ENCODE data around the gene PRR16.

GRCh38 chr5:120604884-120605283 lies 140.8 kb downstream of the PRR16 start:
- TF ChIP-seq ARNT (IDR thresholded peaks at IDR 0.05) (no peak), ELF4 (IDR thresholded peaks at IDR 0.05) (no peak), HDGF (IDR thresholded peaks at IDR 0.05; ENCODE audit: borderline replicate concordance) (no peak), SUZ12 (IDR thresholded peaks at IDR 0.05) (no peak), FOXM1 (IDR thresholded peaks at IDR 0.05; ENCODE audit: borderline replicate concordance) (no peak), FOXK2 (IDR thresholded peaks at IDR 0.05) (no peak), ZNF384 (IDR thresholded peaks at IDR 0.05) (no peak), SP1 (IDR thresholded peaks at IDR 0.05) (no peak), BHLHE40 (IDR thresholded peaks at IDR 0.05; ENCODE audit: borderline replicate concordance) (no peak), L3MBTL2 (conservative IDR thresholded peaks at IDR 0.05) (no peak), NFRKB (IDR thresholded peaks at IDR 0.05) (no peak), LEF1 (IDR thresholded peaks at IDR 0.05; ENCODE audit: borderline replicate concordance) (no peak)

Data from HEK293T (cell line).